ENCODE results near the gene KIF19. TPM values are rescaled to one million over a fixed set of nuclear protein-coding genes. Genes with fewer than 3 reads are reported as not detected.

KIF19 gene
- total and polyA plus RNA-seq, 10 of the 15 experiments (the other 5 are each of a cell fraction or from before 2014, with no cell fraction given): 0.06 to 0.07 TPM; not detected in 8

DNA sequence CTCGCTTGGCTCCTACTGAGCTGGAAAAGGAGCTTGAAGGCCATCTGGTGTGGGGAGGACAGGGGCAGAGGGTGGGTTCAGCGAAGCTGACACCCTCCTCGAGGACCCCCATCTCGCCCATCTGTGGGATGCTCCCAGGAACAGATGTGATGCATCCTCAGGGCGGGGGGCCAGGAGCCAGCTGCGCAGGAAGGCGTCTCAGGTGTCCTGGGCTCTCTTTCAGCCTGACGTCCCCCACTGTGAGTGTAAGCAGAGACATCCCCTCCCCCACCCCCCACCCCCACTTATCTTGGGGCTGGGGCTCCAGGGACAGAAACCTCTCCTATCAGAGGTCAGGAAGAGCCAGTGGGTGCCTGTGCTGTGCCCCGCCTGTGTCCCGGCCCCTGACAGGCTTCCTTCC is 16.2 kb downstream of the KIF19 start (continued):
- no peak for TF ChIP-seq CREB1 (IDR thresholded peaks at IDR 0.05; ENCODE audit: low read depth)
- TF ChIP-seq, protein P1, sequence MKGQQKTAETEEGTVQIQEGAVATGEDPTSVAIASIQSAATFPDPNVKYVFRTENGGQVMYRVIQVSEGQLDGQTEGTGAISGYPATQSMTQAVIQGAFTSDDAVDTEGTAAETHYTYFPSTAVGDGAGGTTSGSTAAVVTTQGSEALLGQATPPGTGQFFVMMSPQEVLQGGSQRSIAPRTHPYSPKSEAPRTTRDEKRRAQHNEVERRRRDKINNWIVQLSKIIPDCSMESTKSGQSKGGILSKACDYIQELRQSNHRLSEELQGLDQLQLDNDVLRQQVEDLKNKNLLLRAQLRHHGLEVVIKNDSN (IDR thresholded peaks at IDR 0.05; ENCODE audit: borderline replicate concordance, extremely low read length, insufficient read depth, low read depth, low read length): no peak

DNA sequence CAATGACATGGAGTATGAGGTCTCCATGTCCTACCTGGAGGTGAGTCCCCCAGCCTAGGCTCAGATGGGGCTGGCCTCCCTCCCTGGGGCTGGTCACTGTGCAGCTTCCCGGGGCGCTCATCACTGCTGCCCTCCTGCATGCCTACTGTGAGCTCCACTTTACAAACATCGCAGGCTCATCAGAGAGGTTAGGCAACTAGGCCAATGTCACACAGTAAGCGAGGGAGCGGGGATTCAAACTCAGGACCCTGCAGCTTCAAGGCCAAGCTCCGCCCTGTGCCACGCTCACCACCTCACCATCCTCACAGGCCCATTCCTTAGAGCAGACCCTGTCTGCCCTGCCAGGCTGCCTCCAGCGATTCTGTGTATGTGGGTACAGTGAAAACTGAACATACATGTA is 17.1 kb downstream of the KIF19 start:
- no peak for DNase-seq (ENCODE audit: low read depth, low spot score)
- in situ Hi-C loops (cut with MboI): no loop called here
- Histone ChIP-seq H3K27me3 (replicated peaks in 1 of 2; ENCODE audit: control insufficient read depth in 2 of 2, insufficient read depth in 2 of 2, low read length in 1 of 2) (no peaks in the 10 kb centered on the region; a peak in 2 of 4 replicates), H2AFZ (ENCODE audit: control insufficient read depth, low read depth, low read length) (no peak overlapping the region), H3K79me2 (ENCODE audit: control insufficient read depth, insufficient read depth, low read length) (no peaks in the 10 kb centered on the region), H3K9me3 (replicated peaks; ENCODE audit: control insufficient read depth, insufficient read depth, low read length) (no peaks in the 10 kb centered on the region), H3K4me3 (no peak overlapping the region), H3K4me2 (ENCODE audit: control insufficient read depth, insufficient read depth) (no peak overlapping the region), H3K4me1 (ENCODE audit: control insufficient read depth, insufficient read depth, low read length) (no peaks in the 10 kb centered on the region), H3K9ac (ENCODE audit: control insufficient read depth, insufficient read depth, low read length) (no peak overlapping the region), H3K36me3 (ENCODE audit: control insufficient read depth in 2 of 2, insufficient read depth in 2 of 2, low read length in 1 of 2) (no peaks in the 10 kb centered on the region), H4K20me1 (ENCODE audit: control insufficient read depth, insufficient read depth) (no peaks in the 10 kb centered on the region), H3K27ac (ENCODE audit: control insufficient read depth, insufficient read depth) (no peak overlapping the region)
- RAD21 ChIA-PET (ENCODE audit: unreplicated experiment): no interaction called here
- TF ChIP-seq RFX5 (IDR thresholded peaks at IDR 0.05; ENCODE audit: low read depth, low read length): no peak
- no peak for TF ChIP-seq JUNB (IDR thresholded peaks at IDR 0.05)
- TF ChIP-seq EP300 (IDR thresholded peaks at IDR 0.05; ENCODE audit: borderline replicate concordance in 1 of 2, control insufficient read depth in 1 of 2, low read depth in 2 of 2, low read length in 2 of 2): no peak
- no peak for TF ChIP-seq CHD1 (IDR thresholded peaks at IDR 0.05; ENCODE audit: low read depth, low read length)
- TF ChIP-seq, protein P2, sequence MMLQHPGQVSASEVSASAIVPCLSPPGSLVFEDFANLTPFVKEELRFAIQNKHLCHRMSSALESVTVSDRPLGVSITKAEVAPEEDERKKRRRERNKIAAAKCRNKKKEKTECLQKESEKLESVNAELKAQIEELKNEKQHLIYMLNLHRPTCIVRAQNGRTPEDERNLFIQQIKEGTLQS (IDR thresholded peaks at IDR 0.05; ENCODE audit: borderline replicate concordance, extremely low read depth, low read depth, low read length): no peak
- no peak for TF ChIP-seq HDAC6 (IDR thresholded peaks at IDR 0.05; ENCODE audit: unreplicated experiment)
- no TSS peak for BruUV-seq (replicated peaks)
- ATAC-seq: no peak
- 25% methylated on average over 8 of the region's 8 CpGs for WGBS (ENCODE audit: insufficient coverage, insufficient replicate concordance, low lambda C conversion rate, missing lambda C conversion rate)
- intact Hi-C loops (cut with micrococcal nuclease; ENCODE audit: unreplicated experiment): no loop called here
- no peak for FAIRE-seq
- CTCF ChIA-PET: interaction anchor here (0.5 kb wide), 1 partner anchor 114 kb away, joined by 3 read pairs; no protein-coding TSS in a partner anchor
- POLR2A ChIA-PET: interaction anchor here (0.6 kb wide), 1 partner anchor 231 kb away, joined by 3 read pairs; no protein-coding TSS in a partner anchor
- SMC1A ChIA-PET (ENCODE audit: uncharacterized antibody, unreplicated experiment): no interaction called here
